Activated gamma-delta T cell treated with Interleukin-2 at 50 U/mL for 16 hours (primary cell): Measurements from ENCODE around the gene AIG1.

Experiments
- DNase-seq: peaks from one replicate; pipeline ENCODE4 v3.0.0-alpha.2; 2020

AIG1 gene

DNA sequence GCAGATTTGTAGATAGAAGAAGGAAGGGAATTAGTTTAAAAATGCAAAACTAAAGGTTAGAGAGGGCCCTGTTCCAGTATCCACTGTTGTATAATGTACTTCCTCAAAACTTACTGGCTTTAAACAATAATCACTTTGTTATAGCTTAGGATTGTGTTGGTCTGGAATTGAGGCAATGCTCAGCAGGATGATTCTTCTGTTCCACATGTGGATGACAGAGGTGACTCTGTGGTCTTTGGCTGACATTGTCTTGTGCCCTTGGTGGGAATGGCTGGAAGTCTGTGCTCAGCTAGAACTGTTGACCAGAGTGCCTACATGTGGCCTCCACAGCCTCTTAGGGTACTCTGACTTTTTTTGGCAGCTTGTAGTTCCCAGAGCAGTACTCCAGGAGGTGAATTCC, 143.4 kb downstream of the AIG1 start:
- DNase-seq = no peak

DNA sequence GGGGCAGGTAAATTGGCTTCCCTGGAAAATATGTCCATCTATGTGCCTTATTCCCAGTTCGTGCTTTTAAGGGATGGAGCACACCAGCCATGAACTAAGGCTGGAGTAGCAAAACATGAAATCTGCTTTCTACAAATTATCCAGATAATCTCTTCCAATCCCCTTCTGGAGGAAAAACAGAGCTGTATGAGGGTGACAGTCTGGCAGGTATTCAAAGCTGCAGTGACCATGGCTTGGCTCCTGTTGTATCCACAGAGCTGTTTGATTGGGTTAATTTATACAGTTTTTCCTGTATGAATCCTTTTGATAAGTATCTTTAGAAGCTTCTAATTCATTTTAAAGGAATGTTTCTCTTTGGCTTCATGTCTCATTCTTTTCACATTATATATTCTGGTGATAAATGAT, 144.4 kb downstream of the AIG1 start:
- DNase-seq = no peak

DNA sequence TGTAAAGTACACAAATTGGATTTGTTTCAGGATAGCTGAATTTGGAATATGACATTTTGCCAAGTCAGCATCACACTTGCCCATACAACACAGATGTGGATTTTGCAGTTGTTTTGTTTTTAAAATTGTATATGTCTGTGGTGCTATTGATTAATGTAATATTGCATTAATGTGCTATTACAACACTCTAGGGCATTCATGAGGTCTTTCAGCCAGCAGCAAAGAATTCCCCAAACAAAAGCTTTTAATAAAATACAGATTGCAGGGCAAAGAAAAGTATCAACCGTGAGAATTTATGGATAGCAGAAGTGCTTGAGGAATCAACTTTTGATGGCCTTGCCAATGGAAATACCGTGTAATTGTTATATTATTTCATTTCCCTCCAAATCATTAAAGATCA, 144.9 kb downstream of the AIG1 start:
- no peak for DNase-seq

DNA sequence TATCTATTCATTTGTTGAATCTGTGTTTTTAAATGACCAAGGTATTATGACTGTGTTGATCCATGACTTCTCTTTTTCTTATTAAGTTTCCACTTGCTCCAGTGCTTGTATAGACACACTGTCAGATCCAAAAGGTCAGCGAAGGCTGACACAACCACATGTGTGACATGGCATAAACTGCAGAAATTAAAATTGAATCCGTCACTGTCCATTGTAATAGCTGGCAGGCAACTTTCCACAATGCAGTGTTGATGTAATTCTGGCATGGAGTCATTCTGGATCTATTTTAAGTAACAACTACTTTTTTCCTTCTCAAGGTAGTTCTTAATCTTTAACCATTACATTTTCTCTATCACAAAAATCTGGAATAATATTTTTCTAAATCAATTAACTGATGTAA, 145.3 kb downstream of the AIG1 start:
- no peak for DNase-seq

DNA sequence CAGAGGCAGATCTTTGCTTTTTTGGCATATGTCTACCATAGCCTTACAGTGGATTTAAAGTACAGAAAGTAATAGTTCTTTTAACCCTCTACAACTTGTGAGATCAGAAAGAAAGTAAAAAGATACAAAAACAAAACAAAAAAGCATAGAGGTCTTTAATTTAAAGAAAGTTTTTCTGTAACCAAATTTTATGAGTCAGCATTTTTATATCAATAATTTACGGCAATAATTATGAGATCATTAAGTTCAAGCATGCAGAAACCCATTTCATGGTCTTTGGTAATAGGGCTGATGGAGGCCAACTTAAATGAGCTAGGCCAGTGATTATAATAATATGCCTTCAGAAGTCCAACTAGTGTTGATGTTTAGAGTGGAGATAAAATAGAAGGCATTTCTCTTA, 145.9 kb downstream of the AIG1 start:
- DNase-seq = no peak

DNA sequence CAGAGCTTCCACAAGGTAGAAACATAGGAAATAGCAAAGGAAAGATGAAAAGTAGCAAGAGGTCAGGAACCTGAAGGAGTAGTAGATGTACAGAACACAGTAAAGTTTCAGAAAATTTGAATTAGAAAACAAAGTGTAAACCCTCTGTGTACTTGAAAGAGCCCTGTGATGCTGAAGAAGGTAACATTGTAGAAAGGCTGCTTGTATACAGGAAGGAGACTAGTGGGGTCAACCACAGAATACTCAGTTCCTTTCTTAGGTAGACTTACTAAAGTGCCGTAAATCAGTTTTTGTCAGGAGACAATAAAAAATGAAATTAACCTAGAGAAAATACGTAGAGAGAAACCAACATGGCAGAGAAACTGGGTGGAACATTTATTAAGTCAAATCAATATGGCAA, 149.7 kb downstream of the AIG1 start:
- no peak for DNase-seq

DNA sequence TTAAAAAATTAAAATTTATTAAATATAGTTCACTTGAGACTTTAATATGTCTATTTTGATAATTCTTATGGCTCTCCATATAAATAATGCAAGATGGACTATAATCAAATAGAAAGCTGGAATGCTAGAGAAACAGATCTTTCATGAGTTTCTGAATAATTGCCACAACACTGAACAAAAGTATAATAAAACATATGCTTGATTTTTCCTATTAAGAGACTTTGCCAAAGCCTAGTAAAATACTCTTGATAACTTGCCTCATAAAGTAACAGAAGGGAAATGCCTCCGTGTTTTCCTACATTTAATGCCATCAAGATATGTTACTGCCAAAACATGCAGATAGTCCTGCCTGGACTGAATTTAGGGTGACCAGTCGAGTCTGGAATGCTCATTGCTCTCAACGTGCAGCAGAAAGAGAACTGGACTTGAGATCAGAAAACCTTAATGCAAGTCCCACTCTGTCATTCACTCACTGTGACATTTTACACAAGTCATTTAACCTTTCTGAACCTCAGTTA, 153.2 kb downstream of the AIG1 start:
- DNase-seq = no peak

DNA sequence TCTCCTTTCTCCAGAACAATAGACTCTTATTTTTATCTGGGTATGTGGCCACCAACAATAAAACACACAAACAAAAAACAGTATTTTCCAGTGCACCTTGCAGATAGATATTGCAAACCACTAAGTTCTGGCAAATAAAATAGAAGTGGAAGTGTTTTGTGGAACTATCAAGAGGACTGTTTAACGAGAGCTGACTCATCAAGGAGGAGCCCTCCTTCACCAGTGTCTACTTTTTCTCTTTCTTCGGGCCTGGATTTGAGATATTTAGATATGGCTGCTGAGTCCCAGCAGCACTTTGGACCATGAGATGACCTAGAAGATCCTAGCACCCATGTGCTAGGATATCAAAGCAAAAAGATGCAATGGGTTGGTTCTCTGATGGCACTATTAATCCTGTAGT, 154.7 kb downstream of the AIG1 start:
- no peak for DNase-seq

DNA sequence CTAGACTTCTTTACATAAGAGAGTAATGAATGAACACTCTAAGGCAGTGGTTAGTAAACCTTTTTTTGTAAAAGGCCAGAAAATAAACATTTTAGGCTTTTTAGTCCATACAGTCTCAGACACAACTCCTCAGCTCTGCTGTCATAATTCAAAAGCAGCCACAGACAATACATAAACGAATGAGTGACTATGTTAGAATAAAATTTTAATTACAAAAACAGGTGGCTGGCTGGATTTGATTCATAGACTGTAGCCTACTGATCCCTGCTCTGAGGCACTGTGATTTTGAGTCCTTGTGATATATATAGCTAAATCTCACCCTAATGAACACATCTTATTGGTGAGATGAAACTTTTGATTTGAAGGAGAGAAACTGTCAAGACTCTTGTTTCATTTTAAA, 155.1 kb downstream of the AIG1 start:
- DNase-seq = no peak

DNA sequence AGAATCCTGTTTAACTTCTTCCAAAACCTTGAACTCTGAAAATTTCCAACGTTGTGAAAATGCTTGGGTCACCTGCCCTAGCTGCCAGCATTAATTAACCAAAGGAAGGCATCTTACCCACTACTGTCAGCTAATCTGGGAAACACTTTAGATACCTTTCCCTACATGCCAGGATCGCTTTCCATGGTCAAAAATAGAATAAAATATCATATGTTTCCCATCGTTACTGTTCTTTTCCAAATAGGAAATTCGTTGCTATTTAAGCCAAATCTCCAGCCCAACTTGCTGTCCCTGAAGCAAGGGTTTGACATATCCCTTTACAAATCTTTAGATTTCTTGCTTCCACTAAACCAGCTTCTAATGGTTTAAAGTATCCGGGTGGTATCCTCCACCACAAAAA, 157.5 kb downstream of the AIG1 start:
- no peak for DNase-seq

DNA sequence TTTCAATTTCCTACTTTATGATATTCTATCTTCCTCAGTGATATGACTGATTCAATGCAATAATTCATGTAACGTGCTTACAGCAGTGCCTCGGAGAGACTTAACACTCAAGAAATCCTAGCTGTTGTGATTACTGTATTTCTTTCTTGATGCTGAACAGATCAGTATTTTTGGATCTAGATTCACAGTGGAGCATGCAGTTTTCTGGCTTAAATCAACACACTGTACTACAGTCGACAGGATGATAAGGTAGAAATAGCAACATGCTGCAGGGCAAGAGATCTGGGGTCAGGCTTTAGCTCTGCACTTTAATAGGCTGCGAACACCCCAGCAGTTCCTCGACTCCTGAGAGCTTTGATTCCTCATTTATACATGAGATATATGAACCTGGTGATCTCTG, 161.0 kb downstream of the AIG1 start:
- no peak for DNase-seq

DNA sequence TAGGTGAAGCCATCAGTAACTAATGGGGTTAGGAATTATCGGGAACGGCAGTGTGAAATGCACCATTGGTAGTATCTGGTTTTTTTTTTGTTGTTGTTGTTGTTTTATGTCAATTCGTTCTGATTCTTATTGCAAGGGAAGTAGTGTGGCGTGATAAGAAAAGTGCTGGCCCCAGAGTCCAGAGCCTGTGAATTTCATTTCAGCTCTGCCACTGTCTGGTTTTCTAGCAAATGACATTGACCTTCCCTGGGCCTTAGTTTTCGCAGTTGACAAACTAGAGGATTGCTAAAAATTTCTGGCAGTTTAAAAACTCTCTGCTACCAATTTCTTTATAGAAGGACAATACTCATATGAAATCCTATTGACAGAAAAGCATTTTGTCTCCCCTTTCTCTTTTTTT, 161.6 kb downstream of the AIG1 start:
- DNase-seq = no peak

DNA sequence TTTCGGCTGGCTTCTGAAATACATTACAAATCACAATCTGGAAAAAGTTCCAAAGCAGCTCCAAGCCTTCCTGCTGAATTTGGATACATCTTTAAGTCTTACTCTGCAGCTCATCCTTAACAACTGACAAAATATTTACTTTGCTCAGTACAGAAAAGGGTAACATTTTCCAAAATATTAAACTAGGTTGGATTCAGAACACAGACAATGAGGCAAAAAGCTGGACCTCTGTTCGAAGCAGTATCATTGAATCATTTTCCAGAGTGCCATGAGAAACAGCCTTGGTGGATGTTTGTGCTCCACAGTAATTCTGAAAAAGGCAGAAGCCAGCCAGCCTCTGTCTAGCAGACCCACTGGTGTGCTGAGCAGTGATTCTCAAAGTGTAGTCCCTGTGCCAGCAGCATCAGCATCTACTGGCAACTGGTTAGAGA, 162.1 kb downstream of the AIG1 start:
- DNase-seq = no peak

DNA sequence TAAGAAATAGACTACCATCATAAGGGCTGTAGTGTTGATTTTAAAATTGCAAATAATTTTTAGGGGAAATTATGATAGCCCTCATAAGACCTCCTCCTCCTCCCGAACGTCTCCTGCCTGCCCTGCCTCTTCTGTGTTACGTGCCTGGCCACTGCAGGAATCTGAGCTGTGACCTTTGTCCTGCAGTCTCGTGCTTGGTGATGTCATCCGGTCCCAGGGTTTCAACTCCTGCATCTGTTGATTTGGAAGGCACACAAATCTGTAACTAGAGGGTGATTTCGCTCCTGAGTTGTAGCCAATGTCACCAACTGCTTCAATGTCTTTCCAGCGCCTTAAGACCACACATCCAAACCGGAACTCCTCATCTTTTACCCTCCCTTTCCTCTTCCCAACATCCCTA, 163.2 kb downstream of the AIG1 start:
- no peak for DNase-seq

DNA sequence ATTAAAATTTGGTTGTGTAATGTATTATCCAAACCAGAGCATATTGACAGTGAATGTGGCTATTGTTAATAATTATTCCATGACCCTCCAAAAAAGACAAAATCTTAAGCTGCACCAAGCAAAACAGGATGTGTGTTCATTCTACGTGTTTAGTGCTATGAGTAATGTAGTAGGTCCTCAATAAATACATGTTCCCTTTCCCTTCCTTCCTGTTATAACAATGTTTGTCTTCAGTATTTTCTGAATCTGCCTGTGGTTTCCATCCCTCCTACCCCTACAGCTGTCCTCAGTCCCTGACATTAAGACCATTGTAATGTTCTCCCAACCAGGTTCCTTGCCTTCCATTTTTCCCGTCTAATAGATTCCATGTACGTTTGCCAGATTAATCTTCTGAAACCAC, 163.8 kb downstream of the AIG1 start:
- no peak for DNase-seq

DNA sequence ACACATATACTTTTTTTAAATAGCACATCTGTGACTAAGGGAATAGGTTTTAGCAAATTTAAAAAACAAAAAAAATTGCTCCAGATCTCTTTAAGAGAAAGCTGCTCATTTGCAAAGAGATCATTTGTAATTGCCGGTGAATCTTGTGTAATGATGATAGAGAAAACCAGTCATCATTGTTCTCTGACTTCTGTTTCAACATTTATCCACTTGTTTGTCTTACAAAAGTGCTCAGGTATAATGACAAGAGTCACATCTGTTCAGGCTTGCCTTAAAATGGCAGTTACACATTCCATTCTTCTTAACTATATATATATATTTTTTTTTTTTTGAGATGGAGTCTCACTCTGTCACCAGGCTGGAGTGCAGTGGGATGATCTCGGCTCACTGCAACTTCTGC, 165.2 kb downstream of the AIG1 start:
- no peak for DNase-seq

DNA sequence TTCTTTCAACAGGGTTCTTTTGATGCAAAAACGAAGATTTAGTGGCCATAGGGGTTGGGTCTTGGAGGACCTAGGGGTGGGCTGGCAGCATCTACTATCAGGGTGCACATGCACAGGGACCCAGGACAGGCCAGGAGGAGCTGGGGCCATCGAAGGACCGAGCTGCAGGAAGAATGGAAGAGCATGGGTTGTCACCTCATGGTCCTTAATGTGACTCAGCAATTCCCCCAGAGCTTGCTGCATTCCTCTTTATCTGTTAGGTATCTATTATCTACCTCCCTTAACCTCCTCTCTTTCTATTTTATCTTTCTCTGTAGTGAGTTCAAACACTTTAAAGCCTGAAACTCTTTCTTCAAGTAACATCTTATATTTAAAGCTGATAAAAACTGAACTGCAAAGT, 167.0 kb downstream of the AIG1 start:
- no peak for DNase-seq

DNA sequence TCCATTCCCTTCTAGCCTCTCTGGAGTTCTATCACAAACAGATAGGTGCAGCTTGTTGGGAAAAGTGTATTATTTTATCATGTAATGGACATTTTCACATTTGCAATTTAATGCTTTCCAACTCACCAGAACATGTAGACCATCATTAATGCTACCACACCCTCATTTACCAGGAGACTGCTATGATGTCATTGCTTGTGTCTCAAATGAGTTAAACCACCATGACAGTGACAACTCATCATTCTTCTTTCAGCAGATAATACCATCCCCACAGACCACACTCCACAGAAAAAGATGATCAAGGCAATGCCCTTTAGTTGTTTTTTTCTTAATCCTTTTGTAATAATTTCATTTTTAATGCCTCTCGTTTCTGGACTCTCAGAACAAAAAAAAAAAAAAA, 168.7 kb downstream of the AIG1 start:
- no peak for DNase-seq

DNA sequence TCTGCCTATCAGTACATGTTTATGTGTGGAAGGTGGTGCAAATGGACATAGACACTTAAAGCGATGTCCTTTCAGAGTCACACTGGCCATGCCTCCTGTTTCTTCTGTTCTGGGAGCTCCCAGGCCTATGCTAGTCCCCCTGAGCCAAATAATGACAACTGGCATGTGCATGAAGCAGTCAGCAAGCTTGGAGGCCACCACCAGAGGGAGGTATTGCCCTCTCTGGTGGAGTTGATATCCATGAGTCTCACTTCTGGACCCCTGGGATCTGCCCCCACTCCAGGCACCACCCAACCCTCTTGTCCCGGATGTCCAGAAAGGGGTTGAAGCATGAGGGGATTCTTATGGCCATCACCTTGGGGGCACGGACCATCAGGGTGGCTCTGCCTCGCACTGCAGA, 172.2 kb downstream of the AIG1 start:
- no peak for DNase-seq

DNA sequence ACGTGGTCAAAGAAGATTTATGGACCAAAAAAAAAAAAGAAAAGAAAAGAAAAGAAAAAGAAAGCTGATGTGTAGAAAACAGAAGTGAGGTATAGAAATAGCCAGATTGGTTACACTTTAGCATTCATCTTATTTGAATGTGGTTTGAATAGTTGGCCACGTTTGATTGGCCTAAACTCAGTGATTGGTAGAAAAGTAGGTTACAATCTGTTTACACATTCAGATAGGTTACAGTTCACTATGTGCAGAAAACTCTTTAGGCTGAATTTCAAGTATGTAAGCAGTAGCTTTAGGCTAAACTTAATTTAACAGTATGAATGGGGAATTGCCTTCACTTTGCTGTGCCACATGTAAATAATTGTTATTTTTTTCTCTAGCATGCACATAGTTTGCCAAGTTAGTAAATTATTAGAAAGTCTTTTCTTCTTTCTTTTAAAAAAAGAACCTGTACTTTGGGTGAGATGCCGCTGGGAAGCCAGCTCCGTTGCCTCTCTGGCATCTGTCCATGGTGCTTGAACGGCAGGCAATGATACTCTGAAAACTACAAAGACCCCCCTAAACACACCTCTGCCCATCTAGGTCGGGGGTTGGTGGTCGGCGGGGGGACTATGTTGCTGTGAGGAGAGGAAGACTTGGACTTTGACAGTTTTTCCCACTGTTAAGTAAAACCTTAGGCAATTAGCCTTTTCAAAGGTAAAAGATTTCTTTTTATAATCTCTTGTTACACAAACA, 173.0 kb downstream of the AIG1 start:
- no peak for DNase-seq

DNA sequence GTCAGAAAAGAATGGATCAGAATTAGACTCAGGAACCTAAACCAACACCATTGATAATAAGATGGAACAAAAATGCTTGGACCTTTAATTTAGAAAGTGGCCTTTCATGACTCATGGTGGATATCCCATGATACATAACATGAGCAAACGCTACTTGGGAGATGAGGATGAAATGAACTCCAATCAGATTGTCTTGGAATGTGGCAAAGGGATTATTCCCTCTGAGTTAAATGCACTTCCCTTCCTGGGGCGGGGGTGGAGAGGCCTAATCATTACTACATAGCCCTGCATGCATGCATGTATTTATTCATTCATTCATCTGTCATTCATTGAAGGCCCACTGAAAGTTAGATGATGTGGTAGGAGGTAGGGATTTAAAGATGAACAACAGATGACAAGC, 174.0 kb downstream of the AIG1 start:
- no peak for DNase-seq

DNA sequence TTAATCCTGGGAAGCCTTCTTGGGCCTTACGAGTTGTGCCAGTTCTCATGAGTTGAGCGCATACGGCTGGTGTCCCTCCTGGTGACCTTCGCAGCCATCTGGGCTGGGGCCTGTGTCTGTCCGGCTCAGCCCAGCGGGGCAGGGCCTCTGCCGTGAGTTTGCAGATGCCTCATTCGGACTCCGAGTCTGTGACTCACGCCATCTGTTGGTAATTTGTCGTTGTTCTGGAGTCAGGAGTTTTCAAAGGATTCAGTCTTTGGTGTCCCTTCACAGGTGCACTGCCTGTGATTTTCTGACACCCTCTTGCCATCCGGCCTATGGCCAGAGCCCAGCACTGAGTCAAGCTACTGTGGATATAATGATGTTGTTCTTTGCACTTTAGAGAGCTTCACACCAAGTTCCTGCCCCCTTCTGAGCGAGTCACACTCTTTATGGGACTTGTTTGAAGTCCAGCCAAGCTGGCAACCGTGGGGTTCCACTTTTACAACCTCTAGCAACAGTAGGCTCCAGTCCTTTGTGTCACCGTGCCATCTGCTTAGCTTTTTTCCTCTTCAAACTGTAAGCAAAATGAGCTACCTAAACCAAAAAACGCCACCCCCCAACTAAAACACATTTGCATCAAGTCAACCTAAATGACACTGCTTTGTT, 175.6 kb downstream of the AIG1 start:
- DNase-seq = no peak

DNA sequence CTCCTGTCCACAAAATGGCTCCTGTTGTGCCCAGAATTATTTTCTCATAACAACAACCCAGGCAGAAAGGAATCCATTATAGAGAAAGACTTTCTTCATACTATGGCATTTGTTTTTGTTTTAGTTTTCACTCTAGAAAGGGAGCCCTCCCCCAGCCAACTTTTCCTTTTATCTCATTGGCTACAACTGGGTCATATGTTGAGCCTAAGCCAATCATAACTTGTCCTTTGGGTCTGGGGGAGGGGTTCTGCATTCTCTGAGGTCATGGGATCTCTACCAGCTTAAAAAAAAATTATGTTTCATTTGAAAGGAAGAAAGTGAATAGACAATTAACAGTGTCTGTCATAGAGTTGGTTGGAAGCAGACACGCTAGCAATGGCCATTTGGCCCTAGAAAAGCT, 177.6 kb downstream of the AIG1 start:
- DNase-seq = no peak

DNA sequence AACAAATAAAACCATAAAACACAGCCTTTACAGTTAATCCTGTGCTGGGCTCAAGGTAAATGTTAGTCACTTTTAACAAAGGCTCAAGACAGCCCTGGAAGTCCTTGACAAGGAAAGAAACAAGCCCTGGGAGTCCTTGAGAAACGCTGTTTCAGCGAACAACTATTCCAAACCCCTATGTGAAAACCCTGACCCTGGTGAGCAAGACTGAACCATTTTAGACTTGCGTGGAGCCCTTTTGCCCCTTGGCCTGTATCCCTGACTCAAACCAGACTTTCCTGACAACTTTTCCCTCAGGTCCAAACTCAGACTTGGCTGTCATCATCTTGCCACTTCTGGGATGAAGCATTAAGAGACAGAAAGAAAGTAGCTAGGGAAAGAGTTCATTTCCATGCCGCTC, 180.4 kb downstream of the AIG1 start:
- no peak for DNase-seq

DNA sequence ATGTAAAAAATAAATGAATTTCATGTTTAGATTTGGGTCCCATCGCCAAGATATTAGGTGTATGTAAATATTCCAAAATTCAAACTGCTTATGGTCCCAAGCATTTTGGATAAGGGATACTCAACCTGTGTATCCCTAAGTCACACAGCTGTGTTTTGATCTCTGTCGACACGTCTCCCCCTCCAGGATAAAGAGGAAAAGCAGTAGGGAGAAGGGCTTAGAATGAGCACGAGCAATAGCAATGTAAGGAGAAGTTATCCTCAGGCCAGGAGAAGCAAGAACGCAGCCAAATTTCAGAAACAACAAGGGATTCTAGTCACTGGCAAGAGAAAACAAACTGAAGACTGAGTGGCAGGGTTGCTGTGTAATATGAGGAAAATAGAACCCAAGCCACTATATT, 181.2 kb downstream of the AIG1 start:
- no peak for DNase-seq
